A549 treated with Mapracorat at 1 μM for 4 hours (cell line): Measurements from ENCODE around the gene ARL6IP6. TPM values are rescaled to one million over a fixed set of nuclear protein-coding genes. Genes with fewer than 3 reads are reported as not detected.

Experiments used
- total RNA-seq: library from RNA; stranded (reverse); fragments of 200-300 nt; extraction: Qiagen RNA extraction; gene quantifications from 5 replicates; pipeline ENCODE4 v1.2.3, GENCODE V29; 2022

ARL6IP6 gene
- total RNA-seq: 19.2 to 23.7 TPM (median 20.9 TPM) in 5 replicates

DNA sequence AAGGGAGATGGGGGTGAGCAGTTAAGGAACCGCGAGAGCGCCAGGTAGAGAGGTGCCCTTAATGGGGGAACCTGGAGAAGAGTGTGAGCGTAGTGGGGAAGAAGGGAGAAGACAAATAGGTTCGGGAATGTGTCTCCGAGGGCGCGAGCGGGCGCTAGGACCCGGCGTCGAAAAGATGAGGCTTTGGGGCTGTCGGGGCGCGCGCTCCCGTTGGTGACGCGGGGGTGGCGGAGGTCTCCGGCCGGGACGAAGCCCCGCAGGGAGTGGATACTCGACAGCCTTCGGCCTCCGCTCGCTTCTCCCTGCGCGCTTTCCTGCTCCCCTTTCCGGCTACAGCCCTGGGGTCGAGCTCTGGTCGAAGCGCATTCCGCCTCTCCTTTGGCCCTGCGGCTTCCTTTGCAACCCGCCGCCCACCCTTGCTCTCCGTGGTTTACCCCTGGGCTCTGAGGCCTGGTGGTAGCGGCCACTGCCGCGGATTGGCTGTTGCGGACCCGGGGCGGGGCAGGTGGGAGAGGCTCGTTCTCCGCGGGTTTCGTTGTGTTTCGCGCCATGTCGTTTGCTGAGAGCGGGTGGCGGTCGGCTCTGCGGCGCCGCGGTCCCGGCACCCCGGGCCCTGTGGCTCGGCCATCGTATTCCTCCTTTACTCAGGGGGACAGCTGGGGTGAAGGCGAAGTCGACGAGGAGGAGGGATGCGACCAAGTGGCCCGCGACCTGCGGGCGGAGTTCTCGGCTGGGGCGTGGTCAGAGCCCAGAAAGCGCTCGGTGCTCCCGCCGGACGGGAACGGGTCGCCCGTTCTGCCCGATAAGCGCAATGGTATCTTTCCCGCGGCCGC lies at the start of gene ARL6IP6:
TSS of gene ARL6IP6 (plus strand) at position 545 of the 833 bp plus-strand sequence. CDS start at position 550, 5 bp downstream.

GRCh38 chr2:152717228-152718075 lies 968 bp upstream of the ARL6IP6 start, which contains the start of gene PRPF40A:
Gene PRPF40A (minus strand): TSS chr2:152717461. CDS start chr2:152717439, 22 bp downstream.

Other genes with a start within 250 kb of the ARL6IP6 start
- gene PRPF40A, start 1.2 kb upstream of the ARL6IP6 start, total RNA-seq: 68.1 to 93.4 TPM (median 80.9 TPM) in 5 replicates